HCT116 (cell line): ENCODE measurements around the gene CFAP57.

Experiments used
- ATF3 ChIP-seq: IDR thresholded peaks from 2 replicates; pipeline ENCODE4 v1.6.1; 2012
- CEBPB ChIP-seq: IDR thresholded peaks from 2 replicates; pipeline ENCODE4 v1.6.1; 2012; ENCODE audit warnings: low read depth
- CTCF ChIP-seq, 3 experiments: fragments of 200-600 bp in 1 of 3; sonication (generic) in 1 of 3; IDR thresholded peaks in 2 of 3; conservative IDR thresholded peaks in 1 of 3; 2 replicates each; pipeline ENCODE4 v1.5.1; 2012 to 2017; ENCODE audit warnings: low read depth in 2 of 3, low read length in 2 of 3, antibody characterized with exemption in 1 of 3, borderline replicate concordance in 1 of 3, control low read depth in 1 of 3, mild to moderate bottlenecking in 1 of 3, mixed read lengths in 1 of 3, mixed run types in 1 of 3, moderate library complexity in 1 of 3; ENCODE audit not compliant: insufficient read depth in 1 of 3
- EZH2 ChIP-seq: fragments of 200-600 bp; sonication (generic); IDR thresholded peaks from 2 replicates; pipeline ENCODE4 v1.6.1; 2017; ENCODE audit warnings: antibody characterized with exemption, mixed run types
- EZH2phosphoT487 ChIP-seq: fragments of 200-600 bp; IDR thresholded peaks from 2 replicates; pipeline ENCODE4 v1.6.1; 2018; ENCODE audit warnings: antibody characterized with exemption, borderline replicate concordance
- POLR2A ChIP-seq: IDR thresholded peaks from 2 replicates; pipeline ENCODE4 v1.7.0; 2011; ENCODE audit warnings: borderline replicate concordance; ENCODE audit not compliant: insufficient read depth, insufficient read length; ENCODE audit errors: extremely low read depth
- POLR2AphosphoS5 ChIP-seq: IDR thresholded peaks from 2 replicates; pipeline ENCODE4 v1.6.1; 2011; ENCODE audit warnings: mild to moderate bottlenecking, low read depth, low read length, moderate library complexity
- RAD21 ChIP-seq: IDR thresholded peaks from 2 replicates; pipeline ENCODE4 v1.6.1; 2012; ENCODE audit warnings: low read depth, mild to moderate bottlenecking
- REST ChIP-seq: IDR thresholded peaks from 2 replicates; pipeline ENCODE4 v1.6.1; 2012; ENCODE audit warnings: low read depth
- SIN3A ChIP-seq: IDR thresholded peaks from 2 replicates; pipeline ENCODE4 v1.6.1; 2012; ENCODE audit warnings: low read depth
- SRF ChIP-seq: IDR thresholded peaks from 2 replicates; pipeline ENCODE4 v1.6.1; 2012; ENCODE audit warnings: low read depth
- TCF7L2 ChIP-seq: IDR thresholded peaks from 2 replicates; pipeline ENCODE4 v1.7.0; 2011; ENCODE audit warnings: borderline replicate concordance, inconsistent platforms; ENCODE audit not compliant: insufficient read depth, insufficient read length; ENCODE audit errors: extremely low read depth
- ZFX ChIP-seq: fragments of 450-650 bp; IDR thresholded peaks from 2 replicates; pipeline ENCODE4 v1.6.1; 2017

GRCh38 chr1:43272576-43273571 lies 100.7 kb downstream of the CFAP57 start:
- no peak for TF ChIP-seq CTCF (IDR thresholded peaks at IDR 0.05 in 2 of 3, conservative IDR thresholded peaks at IDR 0.05 in 1 of 3; ENCODE audit: borderline replicate concordance in 1 of 3, insufficient read depth in 1 of 3, low read depth in 2 of 3, low read length in 2 of 3)
- no peak; the same call in 1 of the 2 replicates for TF ChIP-seq POLR2AphosphoS5
- TF ChIP-seq EZH2phosphoT487: no peak
- TF ChIP-seq ATF3: no peak
- TF ChIP-seq RAD21: no peak
- no peak for TF ChIP-seq EZH2
- no peak for TF ChIP-seq POLR2A
- no peak for TF ChIP-seq REST
- TF ChIP-seq CEBPB: no peak
- TF ChIP-seq ZFX: no peak
- TF ChIP-seq TCF7L2: no peak
- TF ChIP-seq SIN3A: no peak
- TF ChIP-seq SRF: no peak
